Sigmoid colon (tissue), 7 donors: Measurements from ENCODE around the gene STK11IP. TPM values are rescaled to one million over a fixed set of nuclear protein-coding genes. Genes with fewer than 3 reads are reported as not detected.

Experiments
- DNase-seq: peaks from one replicate; pipeline ENCODE4 v3.0.0-alpha.2; 2019
- H3K27ac ChIP-seq, 4 donors: fragments of 200-600 bp; sonication (generic); one replicate each; pipeline ENCODE4 v1.5.1; 2016 to 2019; ENCODE audit warnings: mild to moderate bottlenecking in 1 of 4
- H3K27me3 ChIP-seq, 3 donors: fragments of 200-600 bp; sonication (generic); one replicate each; pipeline ENCODE4 v1.5.1; 2019; ENCODE audit warnings: mild to moderate bottlenecking in 1 of 3
- H3K36me3 ChIP-seq, 4 donors: fragments of 200-600 bp; sonication (generic); one replicate each; pipeline ENCODE4 v1.5.1; 2016 to 2019
- H3K4me1 ChIP-seq, 4 donors: fragments of 200-600 bp; sonication (generic); one replicate each; pipeline ENCODE4 v1.5.1; 2017 to 2019
- H3K4me3 ChIP-seq, 4 donors: fragments of 200-600 bp; sonication (generic); one replicate each; pipeline ENCODE4 v1.5.1; 2017 to 2019; ENCODE audit warnings: mild to moderate bottlenecking in 2 of 4, moderate library complexity in 1 of 4
- H3K9me3 ChIP-seq, 4 donors: fragments of 200-600 bp in 3 of 4; sonication (generic) in 3 of 4; one replicate each; pipeline versions ENCODE4 v1.5.1 to v1.6.1; 2013 to 2019
- CTCF ChIP-seq, 4 experiments: fragments of 450-650 bp in 3 of 4; fragments of 200-600 bp in 1 of 4; IDR thresholded peaks; one replicate each; pipeline ENCODE4 v1.5.1; 2016 to 2019; ENCODE audit warnings: antibody characterized with exemption in 4 of 4, mild to moderate bottlenecking in 3 of 4, moderate library complexity in 2 of 4
- EP300 ChIP-seq, 4 donors: sonication (generic); formaldehyde crosslinking; IDR thresholded peaks; one replicate each; pipeline ENCODE4 v1.6.1; 2017; ENCODE audit warnings: antibody characterized with exemption in 4 of 4
- POLR2A ChIP-seq, 2 donors: fragments of 450-650 bp; IDR thresholded peaks; one replicate each; pipeline ENCODE4 v1.6.1; 2016; ENCODE audit warnings: antibody characterized with exemption in 2 of 2, mild to moderate bottlenecking in 2 of 2, moderate library complexity in 2 of 2
- POLR2AphosphoS5 ChIP-seq, 4 donors: sonication (generic); formaldehyde crosslinking; IDR thresholded peaks; one replicate each; pipeline ENCODE4 v1.6.1; 2017; ENCODE audit warnings: antibody characterized with exemption in 4 of 4
- WGBS, 2 donors: extraction: QIAGEN DNeasy Blood & Tissue Kit; methylation state at CpG; one replicate each; pipeline ENCODE4 v1.1.7; 2013; 5-methylcytosine and 5-hydroxymethylcytosine counted together
- intact Hi-C: fragments of 100-400 bp; cut with DNase I; formaldehyde crosslinking; loops from one replicate; pipeline ENCODE4 v1.15.1; 2023
- polyA plus RNA-seq, 3 donors: library from polyadenylated mRNA; stranded (reverse); fragments of 200-250 nt; gene quantifications; one replicate each; pipeline ENCODE4 v1.2.3, GENCODE V29; 2013
- total RNA-seq, 4 donors: library from RNA; depleted of rRNA; stranded (reverse); fragments of >200 nt; gene quantifications; one replicate each; pipeline ENCODE4 v1.1.0, GENCODE V29; 2016
- donor health status: healthy with polysubstance abuse.
- donor health status: Bipolar disorder and iron deficiency.
- donor health status: healthy.

Gene STK11IP
- total and polyA plus RNA-seq, 7 donors: 6.9 to 36.7 (median 10.8) TPM

GRCh38 chr2:219612577-219613286 is 15.1 kb downstream of the STK11IP start:
- Histone ChIP-seq H3K27ac (no peak overlapping the region), H3K9me3 (no peaks in the 10 kb centered on the region), H3K36me3 (peaks cover 0 to 76% (median 24%) of the 10 kb centered on the region in 4 donors), H3K4me3 (no peak overlapping the region), H3K4me1 (no peaks in the 10 kb centered on the region), H3K27me3 (no peaks in the 10 kb centered on the region)
- WGBS, 2 donors: 72 to 89% methylated on average over 15 of the region's 15 CpGs
- no peak for TF ChIP-seq CTCF (IDR thresholded peaks at IDR 0.05)
- no peak for TF ChIP-seq POLR2AphosphoS5 (IDR thresholded peaks at IDR 0.05)
- no peak for TF ChIP-seq POLR2A (IDR thresholded peaks at IDR 0.05)
- intact Hi-C loops: no loop called here
- peak; percentile 65 for DNase-seq

- no peaks in the 10 kb centered on the region for H3K27me3 ChIP-seq
- H3K4me1 ChIP-seq: no peaks in the 10 kb centered on the region
- 92 to 94% methylated on average over 11 of the region's 11 CpGs for WGBS, 2 donors
- H3K4me3 ChIP-seq: no peak overlapping the region
- TF ChIP-seq EP300 (IDR thresholded peaks at IDR 0.05) (no peak), POLR2A (IDR thresholded peaks at IDR 0.05) (no peak), CTCF (IDR thresholded peaks at IDR 0.05) (no peak)
- no peaks in the 10 kb centered on the region for H3K9me3 ChIP-seq
- intact Hi-C loops: no loop called here
- peak; percentile 29 for DNase-seq
- H3K36me3 ChIP-seq: peaks cover 0 to 68% (median 20%) of the 10 kb centered on the region in 4 donors
- H3K27ac ChIP-seq: no peak overlapping the region
Measured at GRCh38 chr2:219613461-219614070, 15.9 kb downstream of the STK11IP start.

- 91 to 95% methylated on average over 11 of the region's 11 CpGs for WGBS, 2 donors
- no peak overlapping the region for H3K4me3 ChIP-seq
- no peak for TF ChIP-seq EP300 (IDR thresholded peaks at IDR 0.05)
- no peak for TF ChIP-seq POLR2A (IDR thresholded peaks at IDR 0.05)
- no peak for TF ChIP-seq CTCF (IDR thresholded peaks at IDR 0.05)
- no peak for TF ChIP-seq POLR2AphosphoS5 (IDR thresholded peaks at IDR 0.05)
- intact Hi-C loops: no loop called here
- H3K27me3 ChIP-seq: no peaks in the 10 kb centered on the region
- peaks cover 0 to 61% (median 17%) of the 10 kb centered on the region in 4 donors for H3K36me3 ChIP-seq
- no peaks in the 10 kb centered on the region for H3K9me3 ChIP-seq
- DNase-seq: peak; percentile 59
- H3K27ac ChIP-seq: no peak overlapping the region
- H3K4me1 ChIP-seq: no peaks in the 10 kb centered on the region
Measured at GRCh38 chr2:219614076-219614860, 16.6 kb downstream of the STK11IP start.

- WGBS, 2 donors: 93 to 97% methylated on average over 11 of the region's 11 CpGs
- intact Hi-C loops: no loop called here
- TF ChIP-seq POLR2A (IDR thresholded peaks at IDR 0.05): no peak
- no peak for TF ChIP-seq EP300 (IDR thresholded peaks at IDR 0.05)
- TF ChIP-seq POLR2AphosphoS5 (IDR thresholded peaks at IDR 0.05): no peak
- no peak for TF ChIP-seq CTCF (IDR thresholded peaks at IDR 0.05)
- H3K27me3 ChIP-seq: no peaks in the 10 kb centered on the region
- no peak overlapping the region for H3K4me3 ChIP-seq
- DNase-seq: no peak
- H3K4me1 ChIP-seq: no peaks in the 10 kb centered on the region
- peaks cover 0 to 53% (median 13%) of the 10 kb centered on the region in 4 donors for H3K36me3 ChIP-seq
- no peaks in the 10 kb centered on the region for H3K9me3 ChIP-seq
- H3K27ac ChIP-seq: no peak overlapping the region
Measured at GRCh38 chr2:219615036-219615435, 17.4 kb downstream of the STK11IP start.
